H1 (cell line): Measurements from ENCODE around the gene TSPAN3. TPM values are rescaled to one million over a fixed set of nuclear protein-coding genes. Genes with fewer than 3 reads are reported as not detected.

Source experiments
- CTCF ChIA-PET: fragments of 300-600 bp; sonication (Branson Sonifier 250); formaldehyde crosslinking; loops from one replicate; lab custom pipeline; 2021; ENCODE audit not compliant: partially characterized antibody; lab: Charles Lee
- POLR2A ChIA-PET: fragments of 300-600 bp; sonication (Branson Sonifier 250); formaldehyde crosslinking; loops from one replicate; lab custom pipeline; 2021; ENCODE audit warnings: inconsistent platforms; ENCODE audit not compliant: partially characterized antibody; lab: Charles Lee
- DNase-seq, 2 experiments: peaks; one replicate each; pipeline versions ENCODE4 v3.0.0 to v3.0.0-alpha.2; 2010 to 2022; ENCODE audit warnings: low spot score in 2 of 2, low read depth in 1 of 2, mixed read lengths in 1 of 2
- FAIRE-seq: peaks from 2 replicates; lab custom pipeline; 2011; peaks lifted over from hg19 to GRCh38; lab: Jason Lieb, UNC
- H2AFZ ChIP-seq: 2 replicates; pipeline ENCODE4 v1.8.1; 2012; ENCODE audit warnings: low read length, inconsistent platforms
- H2AK5ac ChIP-seq: 2 replicates; pipeline ENCODE4 v1.6.1; 2013; ENCODE audit warnings: low read depth, low read length
- H2BK120ac ChIP-seq: replicated peaks from 2 replicates; pipeline ENCODE3; 2013; ENCODE audit warnings: low read depth, low read length, inconsistent platforms
- H2BK12ac ChIP-seq: 2 replicates; pipeline ENCODE4 v1.6.1; 2013; ENCODE audit warnings: low read depth, low read length
- H2BK15ac ChIP-seq: 2 replicates; pipeline ENCODE4 v1.6.1; 2013; ENCODE audit warnings: low read length
- H2BK20ac ChIP-seq: 2 replicates; pipeline ENCODE4 v1.6.1; 2013; ENCODE audit warnings: low read length
- H2BK5ac ChIP-seq: 2 replicates; pipeline ENCODE4 v1.6.1; 2013; ENCODE audit warnings: low read depth, low read length
- H3K14ac ChIP-seq: 2 replicates; pipeline ENCODE4 v1.6.1; 2013; ENCODE audit warnings: inconsistent platforms; ENCODE audit not compliant: insufficient read length
- H3K18ac ChIP-seq: 2 replicates; pipeline ENCODE4 v1.6.1; 2013; ENCODE audit warnings: low read length; ENCODE audit errors: extremely low read depth
- H3K23ac ChIP-seq: 2 replicates; pipeline ENCODE4 v1.6.1; 2013; ENCODE audit warnings: inconsistent platforms; ENCODE audit not compliant: insufficient read length
- H3K23me2 ChIP-seq: 2 replicates; pipeline ENCODE4 v1.6.1; 2013; ENCODE audit warnings: low read depth, low read length
- H3K27ac ChIP-seq: 2 replicates; pipeline ENCODE4 v1.6.1; 2011; ENCODE audit warnings: low read depth, low read length, inconsistent platforms
- H3K27me3 ChIP-seq, 4 experiments: replicated peaks in 1 of 4; 1 replicate in 1 of 4; 2 replicates in 3 of 4; pipeline versions ENCODE4 v1.6.1 to v1.8.1; 2011 to 2013; ENCODE audit warnings: low read length in 3 of 4, mild to moderate bottlenecking in 3 of 4, inconsistent platforms in 2 of 4, mixed read lengths in 2 of 4, moderate library complexity in 1 of 4; ENCODE audit not compliant: control insufficient read depth in 3 of 4, insufficient read depth in 3 of 4; ENCODE audit errors: extremely low read depth in 1 of 4
- H3K36me3 ChIP-seq, 4 experiments: 2 replicates each; pipeline versions ENCODE4 v1.6.1 to v1.8.1; 2011 to 2013; ENCODE audit warnings: mild to moderate bottlenecking in 4 of 4, low read length in 3 of 4, moderate library complexity in 2 of 4, control low read depth in 1 of 4, inconsistent platforms in 1 of 4; ENCODE audit not compliant: insufficient read depth in 4 of 4, control insufficient read depth in 2 of 4
- H3K4ac ChIP-seq: replicated peaks from 2 replicates; pipeline ENCODE3; 2013; ENCODE audit warnings: low read length, low read depth, mixed read lengths, inconsistent platforms; ENCODE audit not compliant: insufficient read length
- H3K4me1 ChIP-seq, 4 experiments: replicated peaks in 1 of 4; 1 replicate in 1 of 4; 2 replicates in 3 of 4; pipeline versions ENCODE4 v1.6.1 to v1.8.1; 2011 to 2013; ENCODE audit warnings: low read length in 3 of 4, inconsistent platforms in 2 of 4, mixed read lengths in 1 of 4; ENCODE audit not compliant: insufficient read depth in 4 of 4, control insufficient read depth in 3 of 4
- H3K4me2 ChIP-seq, 2 experiments: 2 replicates each; pipeline versions ENCODE4 v1.6.1 to v1.8.1; 2011 to 2013; ENCODE audit warnings: low read depth in 2 of 2, low read length in 2 of 2, control low read depth in 1 of 2, inconsistent platforms in 1 of 2, mild to moderate bottlenecking in 1 of 2; ENCODE audit not compliant: insufficient read depth in 1 of 2
- H3K4me3 ChIP-seq, 4 experiments: fragments of 200-600, 300-600 bp in 1 of 4; sonication (generic), shearing (Covaris generic), sonication (Bioruptor Twin) in 1 of 4; 2 replicates each; pipeline versions ENCODE4 v1.5.1 to v1.8.1; 2011 to 2016; ENCODE audit warnings: low read length in 4 of 4, low read depth in 3 of 4, control low read depth in 2 of 4, inconsistent platforms in 2 of 4, mild to moderate bottlenecking in 2 of 4, mixed read lengths in 1 of 4, moderate library complexity in 1 of 4; ENCODE audit not compliant: insufficient read depth in 2 of 4; ENCODE audit errors: extremely low read depth in 1 of 4
- H3K56ac ChIP-seq: replicated peaks from 2 replicates; pipeline ENCODE3; 2013; ENCODE audit warnings: low read depth, mild to moderate bottlenecking, mixed read lengths, low read length, inconsistent platforms; ENCODE audit not compliant: insufficient read length
- H3K79me1 ChIP-seq: 2 replicates; pipeline ENCODE4 v1.6.1; 2013; ENCODE audit warnings: low read depth, low read length, control low read depth
- H3K79me2 ChIP-seq, 2 experiments: 2 replicates each; pipeline versions ENCODE4 v1.6.1 to v1.8.1; 2012 to 2013; ENCODE audit warnings: low read length in 2 of 2, mild to moderate bottlenecking in 2 of 2, inconsistent platforms in 1 of 2; ENCODE audit not compliant: insufficient read depth in 2 of 2, control insufficient read depth in 1 of 2
- H3K9ac ChIP-seq, 4 experiments: replicated peaks in 1 of 4; 1 replicate in 1 of 4; 2 replicates in 3 of 4; pipeline versions ENCODE4 v1.6.1 to v1.8.1; 2011 to 2013; ENCODE audit warnings: low read depth in 3 of 4, low read length in 3 of 4, control low read depth in 2 of 4, mild to moderate bottlenecking in 2 of 4, moderate library complexity in 2 of 4, inconsistent platforms in 1 of 4; ENCODE audit errors: extremely low read depth in 1 of 4
- H3K9me3 ChIP-seq, 2 experiments: 2 replicates each; pipeline versions ENCODE4 v1.6.1 to v1.8.1; 2012 to 2013; ENCODE audit warnings: mild to moderate bottlenecking in 2 of 2, moderate library complexity in 2 of 2, control low read depth in 1 of 2, inconsistent platforms in 1 of 2, low read depth in 1 of 2, low read length in 1 of 2, mixed read lengths in 1 of 2; ENCODE audit not compliant: insufficient read depth in 2 of 2
- H4K20me1 ChIP-seq, 2 experiments: replicated peaks in 1 of 2; 2 replicates each; pipeline versions ENCODE3 to v1.8.1; 2011 to 2013; ENCODE audit warnings: inconsistent platforms in 2 of 2, low read length in 2 of 2, mild to moderate bottlenecking in 1 of 2; ENCODE audit not compliant: insufficient read depth in 2 of 2, control insufficient read depth in 1 of 2
- H4K5ac ChIP-seq: 2 replicates; pipeline ENCODE4 v1.6.1; 2013; ENCODE audit warnings: low read length, low read depth, mixed read lengths, inconsistent platforms; ENCODE audit not compliant: insufficient read length
- H4K8ac ChIP-seq: 2 replicates; pipeline ENCODE4 v1.8.0; 2013; ENCODE audit warnings: mild to moderate bottlenecking, moderate library complexity, low read length, inconsistent platforms; ENCODE audit not compliant: insufficient read depth; ENCODE audit errors: extremely low read depth
- H4K91ac ChIP-seq: replicated peaks from 2 replicates; pipeline ENCODE3; 2013; ENCODE audit warnings: low read length, mixed read lengths, inconsistent platforms; ENCODE audit not compliant: insufficient read length
- ATF3 ChIP-seq: IDR thresholded peaks from 2 replicates; pipeline ENCODE4 v1.6.1; 2011; ENCODE audit warnings: low read depth, mild to moderate bottlenecking, low read length; ENCODE audit not compliant: insufficient read depth
- KDM1A ChIP-seq: fragments of 200-600, 300-600 bp; sonication (generic); IDR thresholded peaks from 2 replicates; pipeline ENCODE4 v1.7.1; 2016; ENCODE audit warnings: mild to moderate bottlenecking, low read length, borderline replicate concordance
- SIN3A ChIP-seq, 2 experiments: IDR thresholded peaks in 1 of 2; conservative IDR thresholded peaks in 1 of 2; 2 replicates each; pipeline ENCODE4 v1.6.1; 2011 to 2012; ENCODE audit warnings: low read length in 2 of 2, improper control_type of control experiment in 1 of 2, low read depth in 1 of 2, mild to moderate bottlenecking in 1 of 2
- WGBS, 2 experiments: shearing (Covaris generic) in 1 of 2; methylation state at CpG; one replicate each; pipeline versions ENCODE4 v1.1.6 to v1.1.7; 2013 to 2015; ENCODE audit warnings: low lambda C conversion rate in 2 of 2, mixed read lengths in 2 of 2, inconsistent platforms in 1 of 2, low coverage in 1 of 2, missing lambda C conversion rate in 1 of 2; ENCODE audit not compliant: insufficient replicate concordance in 2 of 2, insufficient coverage in 1 of 2, insufficient read length in 1 of 2; ENCODE audit errors: extremely low coverage in 1 of 2, missing lambda C conversion rate in 1 of 2; 5-methylcytosine and 5-hydroxymethylcytosine counted together
- polyA plus RNA-seq, 7 experiments: library from polyadenylated mRNA; depleted of rRNA in 3 of 7; stranded (reverse) in 5 of 7; unstranded in 2 of 7; fragments of >200 nt in 5 of 7; fragments of 200-250 nt in 2 of 7; gene quantifications; 1 replicate in 5 of 7; 2 replicates in 1 of 7; 4 replicates in 1 of 7; pipeline versions ENCODE4 v1.2.1 to v1.2.3, GENCODE V29; 2011 to 2013; ENCODE audit warnings: missing spikeins in 2 of 7, mixed read lengths in 2 of 7
- total RNA-seq: library from RNA; stranded (reverse); fragmentation: NEBNext Ultra II Directional; extraction: Animal tissue kit (Norgen Biotek cat#: 25700); gene quantifications from 2 replicates; pipeline ENCODE4 v1.2.1, GENCODE V29; 2021

Gene TSPAN3
- total and polyA plus RNA-seq, 2 of the 8 experiments (the other 6 are each of a cell fraction or from before 2014, with no cell fraction given): 107 to 238 TPM

GRCh38 chr15:77019521-77020331 lies 51.2 kb downstream of the TSPAN3 start:
- H3K4me2 ChIP-seq: no peak overlapping the region
- H3K18ac ChIP-seq: no peak overlapping the region
- POLR2A ChIA-PET: no interaction called here
- H3K4ac ChIP-seq: no peak overlapping the region
- no peak overlapping the region for H3K4me3 ChIP-seq
- DNase-seq: no peak
- H4K5ac ChIP-seq: no peak overlapping the region
- CTCF ChIA-PET: interaction anchor here (1.1 to 3.1 kb wide), 3 partner anchors 12 to 46 kb away, joined by 3 to 17 read pairs (median 4); no protein-coding TSS in a partner anchor
- H3K79me1 ChIP-seq: no peaks in the 10 kb centered on the region
- WGBS, 2 experiments: 84% methylated on average over 11 of the region's 12 CpGs; no CpG with 5 or more reads in 1 of the 2 experiments
- H3K23me2 ChIP-seq: no peaks in the 10 kb centered on the region
- H3K9me3 ChIP-seq: no peaks in the 10 kb centered on the region
- H2BK15ac ChIP-seq: no peak overlapping the region
- no peak overlapping the region for H3K23ac ChIP-seq
- no peaks in the 10 kb centered on the region for H3K79me2 ChIP-seq
- no peak overlapping the region for H3K9ac ChIP-seq
- H3K27ac ChIP-seq: no peak overlapping the region
- no peaks in the 10 kb centered on the region for H4K20me1 ChIP-seq
- H3K56ac ChIP-seq: no peak overlapping the region
- TF ChIP-seq KDM1A (no peak), ATF3 (no peak), SIN3A (conservative IDR thresholded peaks at IDR 0.05 in 1 of 2, IDR thresholded peaks at IDR 0.05 in 1 of 2; ENCODE audit: low read depth in 1 of 2, low read length in 2 of 2) (no peak)
- H4K8ac ChIP-seq: no peak overlapping the region; the same call in 1 of the 2 replicates
- H2BK12ac ChIP-seq: no peak overlapping the region
- H2BK5ac ChIP-seq: no peak overlapping the region
- H3K36me3 ChIP-seq: no peaks in the 10 kb centered on the region
- H3K27me3 ChIP-seq: no peaks in the 10 kb centered on the region
- H2BK120ac ChIP-seq: no peak overlapping the region
- H2AK5ac ChIP-seq: no peak overlapping the region
- no peak overlapping the region for H2AFZ ChIP-seq
- FAIRE-seq: no peak
- no peak overlapping the region for H4K91ac ChIP-seq
- H3K4me1 ChIP-seq: peaks cover 0 to 4% (median 0%) of the 10 kb centered on the region in 4 experiments; a peak in 2 of 7 replicates
- H3K14ac ChIP-seq: no peak overlapping the region
- H2BK20ac ChIP-seq: no peak overlapping the region
